ENCODE measurements around the gene NTN4.
A peak's percentile ranks its signal among the peaks of the same experiment; 100 is the strongest.

Gene NTN4

DNA sequence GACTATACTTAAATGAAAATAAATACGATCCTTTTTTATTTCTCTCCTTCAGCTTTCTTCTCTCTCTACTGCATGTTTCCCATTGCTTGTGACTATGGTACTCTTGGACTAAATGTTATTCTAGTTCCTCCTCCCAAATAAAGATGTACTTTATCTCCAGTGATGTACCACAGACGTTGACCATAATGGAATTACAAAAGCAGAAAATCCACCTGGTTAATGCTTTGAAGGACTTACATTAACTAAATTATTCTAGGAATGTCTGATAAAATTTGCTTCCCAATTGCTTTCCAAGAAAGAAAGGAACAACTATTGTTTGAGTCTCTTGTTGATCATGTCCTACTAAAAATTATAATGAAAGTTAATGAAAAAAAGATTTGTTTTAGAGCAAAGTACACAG lies 71.8 kb downstream of the NTN4 start:
- Mint-ChIP-seq H3K4me3 (no peak overlapping the region), H3K36me3 (ENCODE audit: low read depth) (no peaks in the 10 kb centered on the region), H3K9me3 (no peaks in the 10 kb centered on the region), H3K27me3 (ENCODE audit: low read depth) (no peaks in the 10 kb centered on the region), H3K4me1 (peaks cover 16% of the 10 kb centered on the region), H3K27ac (peak overlapping the region in 1 of 3 experiments; percentile 8)
- TF ChIP-seq, protein P1, sequence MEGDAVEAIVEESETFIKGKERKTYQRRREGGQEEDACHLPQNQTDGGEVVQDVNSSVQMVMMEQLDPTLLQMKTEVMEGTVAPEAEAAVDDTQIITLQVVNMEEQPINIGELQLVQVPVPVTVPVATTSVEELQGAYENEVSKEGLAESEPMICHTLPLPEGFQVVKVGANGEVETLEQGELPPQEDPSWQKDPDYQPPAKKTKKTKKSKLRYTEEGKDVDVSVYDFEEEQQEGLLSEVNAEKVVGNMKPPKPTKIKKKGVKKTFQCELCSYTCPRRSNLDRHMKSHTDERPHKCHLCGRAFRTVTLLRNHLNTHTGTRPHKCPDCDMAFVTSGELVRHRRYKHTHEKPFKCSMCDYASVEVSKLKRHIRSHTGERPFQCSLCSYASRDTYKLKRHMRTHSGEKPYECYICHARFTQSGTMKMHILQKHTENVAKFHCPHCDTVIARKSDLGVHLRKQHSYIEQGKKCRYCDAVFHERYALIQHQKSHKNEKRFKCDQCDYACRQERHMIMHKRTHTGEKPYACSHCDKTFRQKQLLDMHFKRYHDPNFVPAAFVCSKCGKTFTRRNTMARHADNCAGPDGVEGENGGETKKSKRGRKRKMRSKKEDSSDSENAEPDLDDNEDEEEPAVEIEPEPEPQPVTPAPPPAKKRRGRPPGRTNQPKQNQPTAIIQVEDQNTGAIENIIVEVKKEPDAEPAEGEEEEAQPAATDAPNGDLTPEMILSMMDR (IDR thresholded peaks at IDR 0.05; ENCODE audit: unreplicated experiment in 3 of 3): no peak

DNA sequence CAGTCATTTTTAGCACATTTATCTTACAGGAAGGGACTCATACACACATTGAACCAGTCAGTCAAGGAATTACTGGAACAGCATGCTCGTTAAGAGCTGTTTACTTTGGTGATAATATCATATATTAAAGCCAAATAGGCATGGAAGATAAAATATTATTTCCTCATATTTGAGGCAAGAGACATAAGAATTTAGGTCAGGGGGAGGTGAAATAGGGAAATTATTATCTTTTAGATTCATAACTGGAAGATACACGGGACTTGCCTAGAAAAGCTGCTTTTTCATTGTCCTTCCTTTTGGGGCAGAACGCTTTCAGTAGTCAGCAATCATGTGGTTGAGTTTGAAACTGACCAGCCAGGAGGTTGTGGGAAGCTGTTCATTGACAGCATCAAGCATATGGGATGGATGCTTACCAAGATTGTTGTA lies 72.5 kb downstream of the NTN4 start:
- Mint-ChIP-seq H3K9me3 (no peaks in the 10 kb centered on the region), H3K4me3 (no peak overlapping the region), H3K4me1 (peaks cover 15% of the 10 kb centered on the region), H3K36me3 (ENCODE audit: low read depth) (no peaks in the 10 kb centered on the region), H3K27ac (peak overlapping the region; percentile 71 to 95 (median 78)), H3K27me3 (ENCODE audit: low read depth) (no peaks in the 10 kb centered on the region)
- TF ChIP-seq, protein P1 (IDR thresholded peaks at IDR 0.05; ENCODE audit: unreplicated experiment in 3 of 3): no peak

DNA sequence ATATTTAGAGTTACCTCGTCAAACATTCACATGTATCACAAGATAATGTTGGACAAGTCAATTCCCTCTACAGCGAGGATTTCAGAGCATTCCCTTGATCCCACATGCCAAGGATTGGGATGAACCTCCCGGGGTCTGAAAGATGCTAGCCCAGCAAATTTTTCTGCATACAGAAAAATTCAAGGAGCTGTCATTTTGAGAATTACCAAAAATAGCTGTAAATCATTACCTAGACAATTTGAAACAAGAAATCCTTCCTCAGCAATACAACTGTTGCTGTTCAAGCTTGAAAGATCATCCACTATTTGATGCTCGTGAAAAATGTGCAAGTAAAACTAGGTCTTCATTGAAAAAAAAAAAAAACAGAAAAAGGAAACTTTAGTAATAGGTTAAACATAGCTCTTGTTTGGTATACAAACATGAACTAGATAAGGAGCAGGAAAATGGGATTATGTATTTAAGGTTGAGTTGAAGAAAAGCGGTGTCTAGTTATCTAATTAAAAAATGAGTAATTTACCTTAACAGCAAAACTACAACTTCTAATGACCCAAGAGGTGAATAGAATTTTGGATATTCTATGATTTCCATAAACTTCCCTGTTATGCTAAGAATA lies 73.1 kb downstream of the NTN4 start:
- Mint-ChIP-seq H3K4me1 (peaks cover 15% of the 10 kb centered on the region), H3K27ac (peak overlapping the region; percentile 71 to 95 (median 78)), H3K4me3 (no peak overlapping the region), H3K9me3 (no peaks in the 10 kb centered on the region), H3K36me3 (ENCODE audit: low read depth) (no peaks in the 10 kb centered on the region), H3K27me3 (ENCODE audit: low read depth) (no peaks in the 10 kb centered on the region)
- TF ChIP-seq, protein P1 (IDR thresholded peaks at IDR 0.05; ENCODE audit: unreplicated experiment in 3 of 3): no peak

DNA sequence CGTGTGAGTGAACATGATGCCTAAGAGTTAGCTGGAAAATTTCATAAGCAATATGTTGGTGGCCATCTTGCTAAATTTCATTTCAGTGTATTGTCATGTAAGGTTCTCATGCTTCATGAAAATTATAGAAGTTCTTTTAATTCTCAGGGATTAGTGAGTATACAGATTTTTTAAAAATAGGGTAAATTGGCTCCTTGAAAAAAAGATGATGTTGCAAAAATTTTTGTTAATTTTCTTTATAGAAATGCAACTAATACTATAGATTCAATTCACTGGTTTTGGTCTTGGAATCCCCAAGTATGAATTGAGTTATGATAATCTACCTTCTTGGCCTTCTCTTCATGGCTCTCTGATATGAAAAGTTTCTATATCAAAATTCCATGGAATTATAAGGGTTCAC lies 75.4 kb downstream of the NTN4 start:
- H3K4me1 Mint-ChIP-seq: peaks cover 15% of the 10 kb centered on the region

DNA sequence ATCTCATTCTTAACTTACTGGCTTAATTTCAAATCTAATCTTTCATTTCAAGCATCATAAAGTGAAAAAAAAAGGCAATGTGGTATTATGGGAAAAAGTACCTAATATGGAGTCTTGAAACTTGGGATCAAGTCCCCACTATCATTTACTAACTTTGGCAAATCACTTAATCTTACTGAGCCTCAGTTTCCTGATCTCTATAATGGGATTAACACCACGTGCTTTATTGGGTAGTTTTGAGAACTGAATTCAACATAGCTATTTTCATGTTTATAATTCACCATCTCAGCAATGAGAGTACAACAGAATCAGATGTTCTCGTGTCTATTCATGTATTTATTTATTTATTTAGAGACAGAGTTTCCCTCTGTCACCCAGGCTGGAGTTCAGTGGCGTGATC lies 78.3 kb downstream of the NTN4 start:
- Mint-ChIP-seq H3K27ac (no peak overlapping the region), H3K36me3 (ENCODE audit: low read depth) (no peaks in the 10 kb centered on the region), H3K9me3 (no peaks in the 10 kb centered on the region), H3K27me3 (ENCODE audit: low read depth) (no peaks in the 10 kb centered on the region), H3K4me1 (peaks cover 4% of the 10 kb centered on the region), H3K4me3 (no peak overlapping the region)
- TF ChIP-seq, protein P1 (IDR thresholded peaks at IDR 0.05; ENCODE audit: unreplicated experiment in 3 of 3): no peak

More for the DNA sequence above, 75.4 kb downstream of the NTN4 start:
- TF ChIP-seq, protein P1 (IDR thresholded peaks at IDR 0.05; ENCODE audit: unreplicated experiment in 3 of 3): no peak
- H3K27ac Mint-ChIP-seq: no peak overlapping the region
- H3K4me3 Mint-ChIP-seq: no peak overlapping the region
- no peaks in the 10 kb centered on the region for H3K9me3 Mint-ChIP-seq
- no peaks in the 10 kb centered on the region for H3K36me3 Mint-ChIP-seq (ENCODE audit: low read depth)
- H3K27me3 Mint-ChIP-seq (ENCODE audit: low read depth): no peaks in the 10 kb centered on the region

DNA sequence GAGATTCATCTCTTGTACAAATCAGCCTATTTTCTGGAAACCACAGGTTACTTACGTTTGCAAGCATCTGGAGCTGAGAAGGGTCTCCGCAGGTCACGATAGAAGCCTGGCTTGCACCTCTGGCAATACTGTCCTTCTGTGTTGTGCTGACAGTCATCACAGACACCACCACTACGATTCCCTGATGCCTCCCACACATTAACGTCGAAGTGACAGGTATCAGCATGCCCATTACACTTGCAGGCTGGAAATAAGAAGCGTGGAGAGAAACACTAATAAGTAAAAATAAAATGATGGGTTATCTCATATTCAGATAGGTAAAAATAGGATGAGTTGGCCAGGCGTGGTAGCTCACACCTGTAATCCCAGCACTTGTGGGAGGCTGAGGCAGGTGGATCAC lies 80.2 kb downstream of the NTN4 start:
- Mint-ChIP-seq H3K36me3 (ENCODE audit: low read depth) (no peaks in the 10 kb centered on the region), H3K27me3 (ENCODE audit: low read depth) (no peaks in the 10 kb centered on the region), H3K27ac (no peak overlapping the region), H3K4me1 (no peaks in the 10 kb centered on the region), H3K9me3 (no peaks in the 10 kb centered on the region), H3K4me3 (no peak overlapping the region)
- TF ChIP-seq, protein P1 (IDR thresholded peaks at IDR 0.05; ENCODE audit: unreplicated experiment in 3 of 3): no peak
